Measurements from ENCODE around the gene SVBP. TPM values are rescaled to one million over a fixed set of nuclear protein-coding genes. Genes with fewer than 3 reads are reported as not detected.

The SVBP gene
- total and polyA plus RNA-seq, 4 donors, result 3.4 to 21.8 (median 15.0) TPM

GRCh38 chr1:42768172-42768571 lies 49.0 kb downstream of the SVBP start:
- Histone ChIP-seq H3K9ac (ENCODE audit: low read depth in 1 of 2, low read length in 2 of 2) (peak overlapping the region in 1 of 2 donors; percentile 92), H3K27me3 (ENCODE audit: control insufficient read depth in 4 of 4, insufficient read depth in 4 of 4, low read length in 3 of 4) (no peaks in the 10 kb centered on the region), H3K36me3 (ENCODE audit: control insufficient read depth in 4 of 4, insufficient read depth in 3 of 4, low read depth in 1 of 4, low read length in 3 of 4) (no peaks in the 10 kb centered on the region), H3K4me1 (ENCODE audit: control insufficient read depth in 4 of 4, insufficient read depth in 4 of 4, low read length in 3 of 4) (peaks cover 9 to 36% (median 24%) of the 10 kb centered on the region in 4 donors), H3K4me3 (ENCODE audit: low read depth in 1 of 3, low read length in 3 of 3) (peak overlapping the region; percentile 69 to 98 (median 86)), H3K27ac (ENCODE audit: low read depth in 1 of 2, low read length in 2 of 2) (peak overlapping the region in 1 of 2 donors; percentile 89), H3K9me3 (ENCODE audit: control insufficient read depth in 4 of 4, low read length in 3 of 4) (no peaks in the 10 kb centered on the region)
- 86% methylated on average over 2 of the region's 2 CpGs for WGBS
- no peak for DNase-seq (ENCODE audit: low spot score)
- TF ChIP-seq GABPA (IDR thresholded peaks at IDR 0.05 in 1 of 2, conservative IDR thresholded peaks at IDR 0.05 in 1 of 2) (no peak), ATF3 (IDR thresholded peaks at IDR 0.05) (no peak), FOXA2 (IDR thresholded peaks at IDR 0.05) (no peak), JUND (IDR thresholded peaks at IDR 0.05) (no peak), ZBTB33 (IDR thresholded peaks at IDR 0.05) (no peak), EGR1 (IDR thresholded peaks at IDR 0.05; ENCODE audit: low read depth in 2 of 2) (no peak), FOXA1 (IDR thresholded peaks at IDR 0.05) (no peak), REST (IDR thresholded peaks at IDR 0.05) (no peak), SP1 (IDR thresholded peaks at IDR 0.05) (no peak), RXRA (IDR thresholded peaks at IDR 0.05) (no peak), TAF1 (conservative IDR thresholded peaks at IDR 0.05) (no peak)

- H3K4me3 ChIP-seq (ENCODE audit: low read depth in 1 of 3, low read length in 3 of 3), result peak overlapping the region; percentile 69 to 98 (median 86)
- H3K4me1 ChIP-seq (ENCODE audit: control insufficient read depth in 4 of 4, insufficient read depth in 4 of 4, low read length in 3 of 4), result peaks cover 9 to 36% (median 24%) of the 10 kb centered on the region in 4 donors
- no peak for DNase-seq (ENCODE audit: low spot score)
- TF ChIP-seq ATF3 (IDR thresholded peaks at IDR 0.05), result no peak
- no peak for TF ChIP-seq RXRA (IDR thresholded peaks at IDR 0.05)
- no peak for TF ChIP-seq FOXA2 (IDR thresholded peaks at IDR 0.05)
- no peak for TF ChIP-seq ZBTB33 (IDR thresholded peaks at IDR 0.05)
- TF ChIP-seq GABPA (IDR thresholded peaks at IDR 0.05 in 1 of 2, conservative IDR thresholded peaks at IDR 0.05 in 1 of 2), result no peak
- TF ChIP-seq JUND (IDR thresholded peaks at IDR 0.05), result no peak
- TF ChIP-seq EGR1 (IDR thresholded peaks at IDR 0.05; ENCODE audit: low read depth in 2 of 2), result no peak
- no peak for TF ChIP-seq TAF1 (conservative IDR thresholded peaks at IDR 0.05)
- no peak for TF ChIP-seq RAD21 (IDR thresholded peaks at IDR 0.05)
- TF ChIP-seq HNF4A (conservative IDR thresholded peaks at IDR 0.05), result no peak
- no peak for TF ChIP-seq HNF4G (IDR thresholded peaks at IDR 0.05)
- no peak for TF ChIP-seq MAX (IDR thresholded peaks at IDR 0.05)
- no peaks in the 10 kb centered on the region for H3K9me3 ChIP-seq (ENCODE audit: control insufficient read depth in 4 of 4, low read length in 3 of 4)
- peak overlapping the region; percentile 68 to 92 for H3K9ac ChIP-seq (ENCODE audit: low read depth in 1 of 2, low read length in 2 of 2)
- H3K27ac ChIP-seq (ENCODE audit: low read depth in 1 of 2, low read length in 2 of 2), result peak overlapping the region; percentile 85 to 89
- no peaks in the 10 kb centered on the region for H3K36me3 ChIP-seq (ENCODE audit: control insufficient read depth in 4 of 4, insufficient read depth in 3 of 4, low read depth in 1 of 4, low read length in 3 of 4)
- 2% methylated on average over 23 of the region's 23 CpGs for WGBS
- H3K27me3 ChIP-seq (ENCODE audit: control insufficient read depth in 4 of 4, insufficient read depth in 4 of 4, low read length in 3 of 4), result no peaks in the 10 kb centered on the region
Observed at GRCh38 chr1:42767510-42768000, 49.6 kb downstream of the SVBP start.
